Activated CD4-positive, alpha-beta T cell treated with anti-CD3 and anti-CD28 coated beads, Interleukin-2, amount 10 ng/mL, durations not matched to agents 7 days and 5 days (primary cell): ENCODE results near the gene KRTAP13-1. TPM values are rescaled to one million over a fixed set of nuclear protein-coding genes. Genes with fewer than 3 reads are reported as not detected.

Experiments
- CTCF ChIA-PET: fragments of 350-600 bp; sonication (Branson Sonifier 250); formaldehyde crosslinking; loops from one replicate; lab custom pipeline; 2021; ENCODE audit warnings: antibody characterized with exemption; lab: Charles Lee
- POLR2A ChIA-PET: fragments of 350-600 bp; sonication (Branson Sonifier 250); formaldehyde crosslinking; loops from one replicate; lab custom pipeline; 2021; ENCODE audit warnings: antibody characterized with exemption; lab: Charles Lee
- DNase-seq: peaks from one replicate; pipeline ENCODE4 v3.0.0-alpha.2; 2020
- H3K27ac Mint-ChIP-seq: one replicate; pipeline ENCODE4 v1.8.0; 2021; ENCODE audit warnings: mild to moderate bottlenecking, moderate library complexity, mixed read lengths
- H3K27me3 Mint-ChIP-seq: one replicate; pipeline ENCODE4 v1.8.0; 2021; ENCODE audit warnings: mixed read lengths
- H3K36me3 Mint-ChIP-seq: one replicate; pipeline ENCODE4 v1.8.0; 2021; ENCODE audit warnings: low read depth, mixed read lengths
- H3K4me1 Mint-ChIP-seq: one replicate; pipeline ENCODE4 v1.8.0; 2021; ENCODE audit warnings: mixed read lengths
- H3K4me3 Mint-ChIP-seq: one replicate; pipeline ENCODE4 v1.8.0; 2021; ENCODE audit warnings: mild to moderate bottlenecking, moderate library complexity, mixed read lengths
- H3K9me3 Mint-ChIP-seq: one replicate; pipeline ENCODE4 v1.8.0; 2021; ENCODE audit warnings: mixed read lengths
- microRNA-seq: library from miRNA; unstranded; fragments of <30 nt; microRNA quantifications from one replicate; pipeline ENCODE4 v1.2.0, GENCODE V29; 2021; ENCODE audit warnings: borderline microRNAs expressed, borderline replicate concordance
- total RNA-seq, 2 experiments: library from RNA; stranded (reverse); gene quantifications; one replicate each; pipeline ENCODE4 v1.2.3, GENCODE V29; 2021

The KRTAP13-1 gene
- total RNA-seq, 2 experiments from 2014 or later: not detected

DNA sequence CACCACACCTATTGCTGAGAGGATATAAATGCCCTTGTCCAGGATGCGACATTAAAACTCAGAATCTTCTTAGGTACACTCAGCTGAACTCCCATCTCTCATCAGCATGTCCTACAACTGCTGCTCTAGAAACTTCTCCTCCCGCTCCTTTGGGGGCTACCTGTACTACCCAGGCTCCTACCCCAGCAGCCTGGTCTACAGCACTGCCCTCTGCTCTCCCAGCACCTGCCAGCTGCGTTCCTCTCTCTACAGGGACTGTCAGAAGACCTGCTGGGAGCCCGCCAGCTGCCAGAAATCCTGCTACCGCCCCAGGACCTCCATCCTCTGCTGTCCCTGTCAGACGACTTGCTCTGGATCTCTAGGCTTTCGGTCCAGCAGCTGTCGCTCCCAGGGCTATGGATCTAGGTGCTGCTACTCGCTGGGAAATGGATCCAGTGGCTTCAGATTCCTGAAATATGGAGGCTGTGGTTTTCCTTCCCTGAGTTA is 34.4 kb downstream of the KRTAP13-1 start, which contains the start of gene KRTAP13-4:
TSS of gene KRTAP13-4 (plus strand) at position 51 of the 486 bp plus-strand sequence. CDS start at position 107, 56 bp downstream.
- H3K36me3 Mint-ChIP-seq: no peaks in the 10 kb centered on the region
- DNase-seq: no peak
- H3K4me3 Mint-ChIP-seq: no peak within 1 kb of the TSS
- ChIA-PET POLR2A (no interaction called here), CTCF (no interaction called here)
- no peaks in the 10 kb centered on the region for H3K9me3 Mint-ChIP-seq
- H3K27ac Mint-ChIP-seq: no peak within 1 kb of the TSS
- H3K27me3 Mint-ChIP-seq: peaks cover 4% of the 10 kb centered on the region
- no peaks in the 10 kb centered on the region for H3K4me1 Mint-ChIP-seq

DNA sequence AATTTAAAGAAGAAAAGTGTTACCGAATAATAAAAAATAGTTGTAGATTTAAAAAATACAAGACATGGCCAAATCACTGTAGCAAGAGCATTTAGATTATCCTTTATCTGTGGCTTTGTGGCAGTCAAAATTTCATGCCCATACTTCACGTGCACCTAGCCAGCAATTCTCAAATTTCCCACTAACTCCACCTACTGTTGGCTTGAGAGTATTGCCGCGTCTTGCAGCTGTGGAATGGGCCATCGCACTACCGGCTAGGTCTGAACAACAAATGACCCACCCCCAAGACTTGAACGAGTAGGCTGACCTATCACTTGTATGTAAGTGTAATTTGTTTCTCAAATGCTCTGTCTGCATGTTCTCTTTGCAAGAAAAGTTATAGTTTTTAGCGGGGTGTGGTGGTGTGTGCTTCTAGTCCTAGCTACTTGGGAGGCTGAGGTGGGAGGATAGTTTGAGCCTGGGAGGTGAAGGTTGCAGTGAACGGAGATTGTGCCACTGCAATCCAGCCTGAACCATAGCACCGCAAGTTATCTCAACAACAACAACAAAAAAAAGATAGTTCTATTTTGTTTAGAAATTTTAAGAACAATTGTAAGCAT is 38.3 kb downstream of the KRTAP13-1 start:
- peak; percentile 26 for DNase-seq
- H3K36me3 Mint-ChIP-seq: no peaks in the 10 kb centered on the region
- no peak overlapping the region for H3K4me3 Mint-ChIP-seq
- H3K27ac Mint-ChIP-seq: no peak overlapping the region
- no peaks in the 10 kb centered on the region for H3K9me3 Mint-ChIP-seq
- POLR2A ChIA-PET: no interaction called here
- H3K4me1 Mint-ChIP-seq: no peaks in the 10 kb centered on the region
- CTCF ChIA-PET: no interaction called here
- H3K27me3 Mint-ChIP-seq: peaks cover 4% of the 10 kb centered on the region

DNA sequence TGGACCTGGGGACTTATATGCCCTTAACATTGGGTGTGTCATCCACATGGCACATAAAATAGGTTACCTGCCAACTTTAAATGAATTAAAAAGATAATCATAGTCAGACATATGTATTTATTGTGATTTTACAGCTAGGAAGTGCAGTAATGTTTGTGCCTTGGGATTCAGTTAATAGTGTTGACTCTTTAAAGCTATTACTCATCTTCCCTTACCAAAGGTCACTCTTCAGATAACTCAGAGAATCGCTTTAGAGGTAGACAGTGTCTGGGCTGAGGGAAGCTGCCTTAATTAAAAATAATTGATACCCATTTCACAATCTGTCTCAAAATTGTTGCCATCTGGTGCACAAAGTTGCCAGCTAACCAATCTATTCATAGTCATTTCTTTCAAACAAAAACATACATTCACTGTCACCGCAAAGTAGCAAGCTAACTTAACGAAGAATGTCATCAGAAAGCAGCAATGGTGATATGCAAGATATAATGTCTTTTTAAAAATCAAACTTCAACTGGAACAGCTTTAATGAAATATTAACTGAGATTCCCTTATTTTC is 41.3 kb downstream of the KRTAP13-1 start:
- Mint-ChIP-seq H3K4me1 (no peaks in the 10 kb centered on the region), H3K36me3 (no peaks in the 10 kb centered on the region), H3K4me3 (no peak overlapping the region), H3K9me3 (no peaks in the 10 kb centered on the region), H3K27ac (no peak overlapping the region), H3K27me3 (peaks cover 4% of the 10 kb centered on the region)
- ChIA-PET CTCF (no interaction called here), POLR2A (no interaction called here)
- no peak for DNase-seq

DNA sequence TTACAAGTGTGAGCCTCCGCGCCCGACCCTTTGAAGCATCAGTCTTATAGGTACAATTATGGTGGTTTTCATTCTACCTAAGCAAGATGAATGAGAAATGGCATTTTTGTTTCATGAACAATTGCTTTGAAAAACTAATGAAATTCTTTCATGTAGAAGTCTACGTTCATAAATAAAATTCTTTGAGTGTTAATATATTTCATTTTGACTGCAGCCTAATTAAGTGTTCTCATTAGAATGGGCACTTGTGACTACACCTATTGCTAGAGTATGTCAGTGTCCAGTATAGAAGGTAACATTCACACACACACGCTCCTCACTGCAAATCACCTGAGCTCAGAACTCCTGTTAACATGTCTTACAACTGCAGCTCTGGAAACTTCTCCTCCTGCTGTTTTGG is 44.1 kb downstream of the KRTAP13-1 start, which contains the start of gene KRTAP15-1:
TSS of gene KRTAP15-1 (plus strand) at position 301 of the 400 bp plus-strand sequence. CDS start at position 354, 53 bp downstream.
- Mint-ChIP-seq H3K4me3 (no peak within 1 kb of the TSS), H3K27ac (no peak within 1 kb of the TSS), H3K27me3 (no peaks in the 10 kb centered on the region), H3K36me3 (no peaks in the 10 kb centered on the region), H3K9me3 (no peaks in the 10 kb centered on the region), H3K4me1 (no peaks in the 10 kb centered on the region)
- no peak for DNase-seq
- ChIA-PET POLR2A (no interaction called here), CTCF (no interaction called here)

DNA sequence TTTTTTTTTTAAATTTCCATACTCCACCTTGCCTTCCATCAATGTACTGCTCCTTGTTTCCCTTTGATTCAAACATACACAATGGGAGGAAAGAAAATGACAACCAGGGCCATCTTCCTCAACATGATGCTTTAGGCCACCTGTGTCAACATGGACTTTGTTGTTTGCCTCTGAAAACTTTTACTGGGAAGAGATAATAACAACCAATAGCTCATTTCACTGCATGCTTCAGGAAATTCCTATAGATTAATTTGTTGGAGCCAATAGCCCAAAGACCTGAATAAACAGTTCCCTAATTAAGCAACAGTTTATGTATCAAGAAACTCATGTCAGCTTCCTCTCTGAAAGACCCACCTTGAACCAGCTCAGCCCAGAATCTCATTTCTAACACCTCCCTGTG is 47.4 kb downstream of the KRTAP13-1 start:
- no peak for DNase-seq
- H3K27ac Mint-ChIP-seq: no peak overlapping the region
- no peaks in the 10 kb centered on the region for H3K27me3 Mint-ChIP-seq
- no peaks in the 10 kb centered on the region for H3K36me3 Mint-ChIP-seq
- CTCF ChIA-PET: no interaction called here
- no peak overlapping the region for H3K4me3 Mint-ChIP-seq
- H3K4me1 Mint-ChIP-seq: peaks cover 2% of the 10 kb centered on the region
- POLR2A ChIA-PET: no interaction called here
- no peaks in the 10 kb centered on the region for H3K9me3 Mint-ChIP-seq

DNA sequence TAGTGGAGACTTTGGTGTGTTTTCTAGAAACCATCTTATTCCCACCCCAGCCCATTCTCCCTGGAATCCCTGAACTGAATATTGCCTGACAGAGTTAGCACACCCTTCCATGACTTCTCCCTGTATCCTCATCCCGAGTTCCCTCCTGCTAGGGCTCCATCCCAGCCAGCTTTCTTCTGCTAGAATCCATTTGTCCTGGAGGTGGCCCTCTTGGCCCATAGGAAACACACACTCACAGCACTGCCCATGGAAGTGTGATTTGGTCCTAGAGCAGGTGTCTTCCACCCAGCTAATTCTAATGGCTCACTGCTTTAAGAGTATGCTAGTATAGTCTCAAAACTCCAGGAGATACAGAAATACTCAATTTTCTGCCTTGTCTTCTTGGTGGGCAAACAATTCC is 48.4 kb downstream of the KRTAP13-1 start:
- H3K27ac Mint-ChIP-seq: no peak overlapping the region
- no peaks in the 10 kb centered on the region for H3K36me3 Mint-ChIP-seq
- ChIA-PET CTCF (no interaction called here), POLR2A (no interaction called here)
- no peaks in the 10 kb centered on the region for H3K27me3 Mint-ChIP-seq
- H3K4me3 Mint-ChIP-seq: no peak overlapping the region
- H3K9me3 Mint-ChIP-seq: no peaks in the 10 kb centered on the region
- no peak for DNase-seq
- peaks cover 2% of the 10 kb centered on the region for H3K4me1 Mint-ChIP-seq

Small RNAs within 50 kb of the gene (microRNA-seq; reads per million reads assigned to microRNA genes)
- not detected for gene MIR4327

Other genes with a start within 250 kb of the KRTAP13-1 start
- not detected for gene CLDN17, start 229.2 kb upstream of the KRTAP13-1 start, total RNA-seq
- gene CLDN8, start 179.9 kb upstream of the KRTAP13-1 start, total RNA-seq: not detected
- gene KRTAP24-1, start 113.1 kb upstream of the KRTAP13-1 start, total RNA-seq: not detected
- not detected for gene KRTAP25-1, start 106.5 kb upstream of the KRTAP13-1 start, total RNA-seq
- not detected for gene KRTAP26-1, start 75.7 kb upstream of the KRTAP13-1 start, total RNA-seq
- not detected for gene KRTAP27-1, start 58.3 kb upstream of the KRTAP13-1 start, total RNA-seq
- not detected for gene KRTAP23-1, start 47.4 kb upstream of the KRTAP13-1 start, total RNA-seq
- not detected for gene KRTAP13-2, start 23.8 kb upstream of the KRTAP13-1 start, total RNA-seq
- gene KRTAP13-3, start 29.9 kb downstream of the KRTAP13-1 start, total RNA-seq: not detected
- gene KRTAP13-4, start 34.2 kb downstream of the KRTAP13-1 start, total RNA-seq: not detected
- gene KRTAP15-1, start 44.2 kb downstream of the KRTAP13-1 start, total RNA-seq: not detected
- gene KRTAP19-1, start 84.3 kb downstream of the KRTAP13-1 start, total RNA-seq: not detected
- not detected for gene KRTAP19-2, start 91.4 kb downstream of the KRTAP13-1 start, total RNA-seq
- not detected for gene KRTAP19-3, start 96.0 kb downstream of the KRTAP13-1 start, total RNA-seq
- not detected for gene KRTAP19-4, start 101.1 kb downstream of the KRTAP13-1 start, total RNA-seq
- gene KRTAP19-5, start 106.1 kb downstream of the KRTAP13-1 start, total RNA-seq: not detected
- gene KRTAP19-6, start 145.8 kb downstream of the KRTAP13-1 start, total RNA-seq: not detected
- not detected for gene KRTAP19-7, start 165.3 kb downstream of the KRTAP13-1 start, total RNA-seq
- gene KRTAP22-2, start 194.4 kb downstream of the KRTAP13-1 start, total RNA-seq: not detected
- gene KRTAP6-3, start 196.4 kb downstream of the KRTAP13-1 start, total RNA-seq: not detected
- gene KRTAP6-2, start 202.9 kb downstream of the KRTAP13-1 start, total RNA-seq: not detected
- gene KRTAP22-1, start 205.1 kb downstream of the KRTAP13-1 start, total RNA-seq: not detected
- gene KRTAP6-1, start 217.9 kb downstream of the KRTAP13-1 start, total RNA-seq: not detected
- gene KRTAP20-1, start 220.4 kb downstream of the KRTAP13-1 start, total RNA-seq: not detected
- not detected for gene KRTAP20-4, start 224.6 kb downstream of the KRTAP13-1 start, total RNA-seq
- gene KRTAP20-2, start 239.2 kb downstream of the KRTAP13-1 start, total RNA-seq: not detected
- gene KRTAP20-3, start 246.8 kb downstream of the KRTAP13-1 start, total RNA-seq: not detected